Smooth muscle cell (in vitro differentiated cells): ENCODE measurements around the gene PRMT3. TPM values are rescaled to one million over a fixed set of nuclear protein-coding genes. Genes with fewer than 3 reads are reported as not detected.

Experiments used
- DNase-seq: peaks from one replicate; lab custom pipeline; 2025; ENCODE audit not compliant: unreplicated experiment; lab: John Stamatoyannopoulos, UW
- H2AFZ ChIP-seq: fragments of 200-600 bp; sonication (generic); 2 replicates; pipeline ENCODE4 v1.6.0; 2016; ENCODE audit warnings: antibody characterized with exemption, low read depth, mild to moderate bottlenecking
- H3F3A ChIP-seq: fragments of 200-600 bp; sonication (generic); 2 replicates; pipeline ENCODE4 v1.6.0; 2017; ENCODE audit warnings: antibody characterized with exemption, low read depth
- H3K27ac ChIP-seq: fragments of 200-600 bp; sonication (generic); 2 replicates; pipeline ENCODE4 v1.5.1; 2016; ENCODE audit warnings: low read depth, mild to moderate bottlenecking
- H3K27me3 ChIP-seq: fragments of 200-600 bp; sonication (generic); 2 replicates; pipeline ENCODE4 v1.6.1; 2016; ENCODE audit warnings: low read depth, mild to moderate bottlenecking
- H3K36me3 ChIP-seq: fragments of 200-600 bp; sonication (generic); 2 replicates; pipeline ENCODE4 v1.5.1; 2016; ENCODE audit warnings: low read depth
- H3K4me1 ChIP-seq: fragments of 200-600 bp; sonication (generic); 2 replicates; pipeline ENCODE4 v1.5.1; 2016; ENCODE audit warnings: low read depth
- H3K4me2 ChIP-seq: fragments of 200-600 bp; sonication (generic); 2 replicates; pipeline ENCODE4 v1.6.0; 2016; ENCODE audit warnings: mild to moderate bottlenecking
- H3K4me3 ChIP-seq: fragments of 200-600 bp; sonication (generic); 2 replicates; pipeline ENCODE4 v1.5.1; 2016; ENCODE audit warnings: mild to moderate bottlenecking
- H3K79me2 ChIP-seq: fragments of 200-600 bp; sonication (generic); 2 replicates; pipeline ENCODE4 v1.6.0; 2016; ENCODE audit warnings: low read depth, mild to moderate bottlenecking
- H3K9ac ChIP-seq: fragments of 200-600 bp; sonication (generic); 2 replicates; pipeline ENCODE4 v1.6.0; 2016; ENCODE audit warnings: low read depth
- H3K9me3 ChIP-seq: fragments of 200-600 bp; sonication (generic); replicated peaks from 2 replicates; pipeline ENCODE4 v1.5.1; 2016; ENCODE audit warnings: low read depth
- H4K20me1 ChIP-seq: fragments of 200-600 bp; sonication (generic); 2 replicates; pipeline ENCODE4 v1.6.0; 2016; ENCODE audit warnings: low read depth
- WGBS: methylation state at CpG from one replicate; pipeline ENCODE4 v1.1.7; 2016; ENCODE audit warnings: low lambda C conversion rate; 5-methylcytosine and 5-hydroxymethylcytosine counted together
- polyA plus RNA-seq: library from polyadenylated mRNA; unstranded; fragments of >200 nt; fragmentation: Nextera tagmentation; extraction: Ambion mirVana; gene quantifications from 2 replicates; pipeline ENCODE4 v1.2.1, GENCODE V29; 2016
- total RNA-seq: library from RNA; depleted of rRNA; stranded (reverse); fragments of >200 nt; gene quantifications from 2 replicates; pipeline ENCODE4 v1.2.3, GENCODE V29; 2014
- TF ChIP-seq, protein P1 (sequence below): fragments of 200-600 bp; sonication (generic); IDR thresholded peaks from 2 replicates; pipeline ENCODE4 v1.5.1; 2017; ENCODE audit warnings: borderline replicate concordance, mild to moderate bottlenecking, antibody characterized with exemption; ENCODE audit not compliant: insufficient read depth, poor library complexity, severe bottlenecking

PRMT3 gene
- total and polyA plus RNA-seq, 2 experiments from 2014 or later, result 8.1 to 13.4 TPM

DNA sequence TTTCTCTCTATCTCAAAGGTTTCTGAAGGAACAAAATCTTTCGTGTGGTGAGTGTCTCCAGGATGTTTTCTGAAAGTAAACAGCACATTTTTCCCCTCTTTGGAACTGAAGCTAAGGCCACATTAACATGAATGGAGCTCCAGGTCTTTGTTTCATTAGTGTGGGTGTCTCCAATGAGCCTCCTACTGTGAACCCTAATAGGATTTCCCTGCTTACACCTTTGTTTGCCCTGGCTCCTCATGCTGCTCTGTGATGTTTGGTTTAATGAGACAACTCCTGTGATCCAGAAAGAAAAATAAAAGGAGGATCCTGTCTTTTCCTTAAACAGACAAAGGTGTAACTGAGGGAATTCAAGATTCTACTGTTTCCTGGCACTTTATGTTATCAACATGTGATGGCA, 135.0 kb downstream of the PRMT3 start:
- H3K79me2 ChIP-seq, result no peaks in the 10 kb centered on the region
- H3K9me3 ChIP-seq, result no peaks in the 10 kb centered on the region
- no peaks in the 10 kb centered on the region for H3F3A ChIP-seq
- H3K4me1 ChIP-seq, result peaks cover 10% of the 10 kb centered on the region
- no peak overlapping the region for H3K4me2 ChIP-seq
- no peaks in the 10 kb centered on the region for H3K27me3 ChIP-seq
- no peaks in the 10 kb centered on the region for H3K36me3 ChIP-seq
- TF ChIP-seq, protein P1, sequence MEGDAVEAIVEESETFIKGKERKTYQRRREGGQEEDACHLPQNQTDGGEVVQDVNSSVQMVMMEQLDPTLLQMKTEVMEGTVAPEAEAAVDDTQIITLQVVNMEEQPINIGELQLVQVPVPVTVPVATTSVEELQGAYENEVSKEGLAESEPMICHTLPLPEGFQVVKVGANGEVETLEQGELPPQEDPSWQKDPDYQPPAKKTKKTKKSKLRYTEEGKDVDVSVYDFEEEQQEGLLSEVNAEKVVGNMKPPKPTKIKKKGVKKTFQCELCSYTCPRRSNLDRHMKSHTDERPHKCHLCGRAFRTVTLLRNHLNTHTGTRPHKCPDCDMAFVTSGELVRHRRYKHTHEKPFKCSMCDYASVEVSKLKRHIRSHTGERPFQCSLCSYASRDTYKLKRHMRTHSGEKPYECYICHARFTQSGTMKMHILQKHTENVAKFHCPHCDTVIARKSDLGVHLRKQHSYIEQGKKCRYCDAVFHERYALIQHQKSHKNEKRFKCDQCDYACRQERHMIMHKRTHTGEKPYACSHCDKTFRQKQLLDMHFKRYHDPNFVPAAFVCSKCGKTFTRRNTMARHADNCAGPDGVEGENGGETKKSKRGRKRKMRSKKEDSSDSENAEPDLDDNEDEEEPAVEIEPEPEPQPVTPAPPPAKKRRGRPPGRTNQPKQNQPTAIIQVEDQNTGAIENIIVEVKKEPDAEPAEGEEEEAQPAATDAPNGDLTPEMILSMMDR, result no peak
- H4K20me1 ChIP-seq, result no peaks in the 10 kb centered on the region
- no peak overlapping the region for H3K4me3 ChIP-seq
- no peak overlapping the region for H3K27ac ChIP-seq
- WGBS, result 45% methylated on average over 1 of the region's 1 CpG
- DNase-seq, result no peak
- H2AFZ ChIP-seq, result no peak overlapping the region
- H3K9ac ChIP-seq, result no peak overlapping the region

DNA sequence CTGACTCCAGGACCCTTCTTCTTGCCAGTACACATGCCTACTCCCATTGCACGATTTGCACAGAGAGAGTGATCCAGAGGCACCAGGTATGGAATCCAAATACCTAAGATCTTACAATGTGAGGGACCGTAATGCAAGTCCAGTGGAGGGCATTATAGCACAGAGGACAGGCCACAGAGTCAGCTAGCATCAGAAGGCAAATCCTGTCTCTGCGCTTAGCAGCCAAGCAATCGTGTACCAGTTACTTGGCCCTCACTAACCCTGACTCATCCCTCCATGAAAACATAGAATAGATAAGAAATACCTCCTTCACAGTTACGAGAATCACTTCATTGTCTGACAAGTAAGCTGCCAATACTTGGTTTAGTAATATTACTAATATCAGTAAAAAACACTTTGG, 142.2 kb downstream of the PRMT3 start:
- no peak overlapping the region for H3K9ac ChIP-seq
- H3K27ac ChIP-seq, result no peak overlapping the region
- H3K4me2 ChIP-seq, result no peak overlapping the region
- no peak overlapping the region for H2AFZ ChIP-seq
- no peak overlapping the region for H3K4me3 ChIP-seq
- 64% methylated on average over 5 of the region's 5 CpGs for WGBS
- DNase-seq, result no peak
- H3K9me3 ChIP-seq, result no peaks in the 10 kb centered on the region
- no peaks in the 10 kb centered on the region for H3K79me2 ChIP-seq
- H3F3A ChIP-seq, result no peaks in the 10 kb centered on the region
- no peaks in the 10 kb centered on the region for H3K4me1 ChIP-seq
- H3K36me3 ChIP-seq, result no peaks in the 10 kb centered on the region
- H4K20me1 ChIP-seq, result no peaks in the 10 kb centered on the region
- TF ChIP-seq, protein P1, result no peak
- H3K27me3 ChIP-seq, result no peaks in the 10 kb centered on the region

DNA sequence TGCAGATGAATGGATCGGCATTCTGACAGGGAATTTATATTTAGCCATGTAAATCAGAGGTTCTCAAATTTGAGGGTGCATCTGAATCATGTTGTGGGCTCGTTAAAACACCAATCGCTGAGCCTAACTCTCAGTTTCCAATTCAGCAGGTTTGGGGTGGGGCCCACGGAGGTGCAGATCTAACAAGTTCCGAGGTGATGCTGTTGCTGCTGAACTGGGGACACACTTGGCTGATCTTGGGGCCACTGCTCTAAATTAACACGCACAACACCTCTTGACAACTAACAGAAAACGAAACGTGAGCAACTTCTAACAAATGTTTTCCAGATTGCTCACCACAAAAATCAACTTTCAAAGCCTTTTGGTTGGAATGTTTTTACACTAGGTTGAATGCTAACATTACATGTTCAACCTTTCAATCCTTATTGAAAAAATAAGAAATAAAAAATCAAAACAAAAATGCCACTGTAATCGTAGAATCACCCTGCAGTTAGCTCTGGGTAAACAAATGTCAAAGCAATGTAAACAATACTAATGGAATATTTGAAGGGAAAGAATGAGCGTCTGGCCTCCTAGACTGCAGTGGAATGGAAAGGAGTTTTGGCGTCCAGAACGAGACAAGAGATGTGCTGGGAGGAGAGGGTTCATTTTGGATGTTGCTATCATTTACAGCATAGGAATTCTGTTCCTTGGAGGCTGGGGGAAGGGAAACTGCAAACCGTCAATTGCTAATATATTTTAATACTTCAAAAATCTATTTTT, 143.6 kb downstream of the PRMT3 start:
- Histone ChIP-seq H3F3A (no peaks in the 10 kb centered on the region), H3K79me2 (no peaks in the 10 kb centered on the region)
- TF ChIP-seq, protein P1, result no peak

DNA sequence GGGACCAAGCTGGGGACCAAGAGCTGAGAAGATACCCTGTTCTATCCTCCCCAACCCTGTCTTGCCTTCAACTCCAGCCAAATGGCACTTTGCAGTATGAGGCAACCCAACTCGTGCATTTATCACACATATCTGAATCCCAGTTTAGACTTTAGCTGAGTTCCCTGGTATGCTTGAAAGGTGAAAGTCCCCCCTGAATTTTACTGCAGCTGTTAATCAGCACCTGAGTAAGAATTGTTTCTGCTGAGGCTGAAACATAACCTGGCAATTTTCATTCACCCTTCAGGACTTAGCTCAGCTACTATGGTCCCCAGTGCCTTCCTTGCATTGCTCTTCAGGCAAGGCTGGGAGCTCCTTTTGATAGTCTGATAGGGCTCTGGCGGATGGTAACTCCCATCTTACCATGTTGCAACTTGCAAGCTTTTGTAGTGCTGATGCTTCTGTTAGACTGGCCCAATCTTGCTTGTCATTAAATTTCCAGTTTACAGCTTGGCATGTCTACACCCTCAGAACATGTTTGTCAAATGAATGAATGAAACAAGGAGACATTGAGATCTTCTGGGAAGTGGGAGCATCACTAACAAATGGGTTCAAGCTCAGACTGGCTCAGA, 147.9 kb downstream of the PRMT3 start:
- H3K9ac ChIP-seq, result no peak overlapping the region
- H4K20me1 ChIP-seq, result no peaks in the 10 kb centered on the region
- WGBS, result 84% methylated on average over 2 of the region's 2 CpGs
- H3K4me3 ChIP-seq, result no peak overlapping the region
- H3K36me3 ChIP-seq, result no peaks in the 10 kb centered on the region
- no peaks in the 10 kb centered on the region for H3K27me3 ChIP-seq
- no peaks in the 10 kb centered on the region for H3F3A ChIP-seq
- DNase-seq, result no peak
- H3K4me1 ChIP-seq, result no peaks in the 10 kb centered on the region
- H2AFZ ChIP-seq, result no peak overlapping the region
- TF ChIP-seq, protein P1, result no peak
- H3K79me2 ChIP-seq, result no peaks in the 10 kb centered on the region
- H3K4me2 ChIP-seq, result no peak overlapping the region
- H3K9me3 ChIP-seq, result no peaks in the 10 kb centered on the region
- no peak overlapping the region for H3K27ac ChIP-seq

More for the DNA sequence above, 143.6 kb downstream of the PRMT3 start:
- no peaks in the 10 kb centered on the region for H3K9me3 ChIP-seq
- no peak overlapping the region for H3K9ac ChIP-seq
- H4K20me1 ChIP-seq, result no peaks in the 10 kb centered on the region
- DNase-seq, result no peak
- H3K4me2 ChIP-seq, result no peak overlapping the region
- H2AFZ ChIP-seq, result no peak overlapping the region
- H3K27ac ChIP-seq, result no peak overlapping the region
- no peaks in the 10 kb centered on the region for H3K36me3 ChIP-seq
- 75% methylated on average over 13 of the region's 13 CpGs for WGBS
- H3K4me1 ChIP-seq, result no peaks in the 10 kb centered on the region
- H3K4me3 ChIP-seq, result no peak overlapping the region
- H3K27me3 ChIP-seq, result no peaks in the 10 kb centered on the region
